Cardiac septum (tissue), 1 donor: ENCODE results near the gene SCAPER. TPM values are rescaled to one million over a fixed set of nuclear protein-coding genes. Genes with fewer than 3 reads are reported as not detected.

Experiments
- DNase-seq: peaks from one replicate; pipeline ENCODE4 v3.0.0-alpha.2; 2020; ENCODE audit warnings: low spot score
- intact Hi-C: fragments of 100-400 bp; cut with DNase I; formaldehyde crosslinking; loops from one replicate; pipeline ENCODE4 v1.14.0; 2022
- total RNA-seq: library from RNA; stranded (reverse); fragmentation: NEBNext Ultra II Directional; extraction: Animal tissue kit (Norgen Biotek cat#: 25700); gene quantifications from one replicate; pipeline ENCODE4 v1.2.1, GENCODE V29; 2021
- donor health status: DM: no; HTN: no; CAD: no.

SCAPER gene
- total RNA-seq, 1 donor from 2014 or later: 31.9 TPM

DNA sequence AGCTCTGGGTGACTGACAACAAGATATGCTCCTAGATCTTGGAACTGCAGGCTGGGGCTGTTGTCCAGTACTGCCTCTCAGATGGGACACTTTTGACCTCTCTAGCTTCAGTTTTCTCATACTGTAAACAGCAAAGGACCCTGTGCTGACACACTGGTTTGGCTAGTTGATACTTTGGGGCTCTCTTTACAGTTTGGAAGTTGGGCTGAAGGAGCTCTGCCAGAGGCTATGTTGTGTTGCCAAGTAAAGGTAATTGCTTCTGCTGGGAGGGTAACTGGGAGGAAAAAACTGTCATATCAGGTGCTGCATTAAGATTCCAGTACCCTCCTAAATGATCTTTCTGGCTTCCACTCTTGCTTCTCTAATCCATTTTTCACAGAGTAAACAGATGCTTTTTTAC is 514.6 kb downstream of the SCAPER start:
- intact Hi-C loops: no loop called here
- no peak for DNase-seq

DNA sequence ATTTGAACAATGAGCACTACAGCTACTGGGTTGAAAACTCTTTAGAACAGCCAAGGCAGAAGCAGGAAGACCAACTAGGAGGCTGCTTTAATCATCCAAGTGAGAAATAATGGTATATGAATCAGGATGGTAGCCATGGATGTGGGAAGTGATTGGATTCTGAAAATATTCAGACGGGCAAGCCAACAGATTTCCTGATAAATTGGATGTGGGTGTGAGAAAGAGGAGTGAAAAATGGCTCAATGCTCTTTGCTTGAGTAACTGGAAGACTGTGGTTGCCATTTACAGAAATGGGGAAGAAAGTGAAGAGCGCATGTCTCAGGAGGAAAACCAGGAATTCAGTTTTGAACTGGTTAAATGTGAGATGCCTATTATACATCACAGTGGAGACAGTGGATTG is 518.2 kb downstream of the SCAPER start:
- DNase-seq: no peak
- intact Hi-C loops: no loop called here

DNA sequence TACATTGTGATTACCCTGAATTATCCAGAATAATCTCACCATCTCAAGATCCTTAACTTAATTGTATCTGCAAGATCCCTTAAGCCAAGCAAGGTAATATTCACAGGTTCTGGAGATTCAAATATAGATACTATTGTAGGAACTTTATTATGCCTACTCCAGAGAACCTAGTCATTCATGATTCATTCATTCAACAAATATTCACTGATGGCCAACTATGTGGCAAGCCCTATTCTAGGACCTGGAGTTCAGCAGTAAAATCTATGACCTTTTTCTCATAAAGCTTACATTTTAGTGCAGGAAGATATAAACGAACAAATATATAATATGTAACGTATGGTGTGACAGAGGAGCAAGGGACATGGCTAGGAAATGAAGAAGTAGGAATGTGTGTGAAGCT is 519.0 kb downstream of the SCAPER start:
- intact Hi-C loops: no loop called here
- no peak for DNase-seq

DNA sequence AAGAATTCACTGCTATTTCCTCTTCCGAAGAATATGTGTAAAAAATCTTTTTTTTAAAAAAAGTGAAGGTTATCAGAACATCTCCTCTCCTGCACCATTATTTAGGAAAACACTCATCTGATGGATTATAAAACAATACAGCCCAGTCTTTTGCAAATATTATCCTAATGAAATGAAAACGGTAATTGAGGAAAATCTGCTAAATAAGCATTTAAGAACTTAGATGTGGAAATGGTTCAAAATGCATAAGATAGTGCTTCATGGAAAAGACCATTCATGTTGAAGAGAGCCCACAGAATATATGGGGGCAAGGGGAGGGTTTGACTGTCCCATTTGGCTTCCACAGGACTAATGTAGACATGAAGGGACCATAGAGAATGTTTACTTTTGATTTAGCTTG is 520.7 kb downstream of the SCAPER start:
- DNase-seq: no peak
- intact Hi-C loops: no loop called here

DNA sequence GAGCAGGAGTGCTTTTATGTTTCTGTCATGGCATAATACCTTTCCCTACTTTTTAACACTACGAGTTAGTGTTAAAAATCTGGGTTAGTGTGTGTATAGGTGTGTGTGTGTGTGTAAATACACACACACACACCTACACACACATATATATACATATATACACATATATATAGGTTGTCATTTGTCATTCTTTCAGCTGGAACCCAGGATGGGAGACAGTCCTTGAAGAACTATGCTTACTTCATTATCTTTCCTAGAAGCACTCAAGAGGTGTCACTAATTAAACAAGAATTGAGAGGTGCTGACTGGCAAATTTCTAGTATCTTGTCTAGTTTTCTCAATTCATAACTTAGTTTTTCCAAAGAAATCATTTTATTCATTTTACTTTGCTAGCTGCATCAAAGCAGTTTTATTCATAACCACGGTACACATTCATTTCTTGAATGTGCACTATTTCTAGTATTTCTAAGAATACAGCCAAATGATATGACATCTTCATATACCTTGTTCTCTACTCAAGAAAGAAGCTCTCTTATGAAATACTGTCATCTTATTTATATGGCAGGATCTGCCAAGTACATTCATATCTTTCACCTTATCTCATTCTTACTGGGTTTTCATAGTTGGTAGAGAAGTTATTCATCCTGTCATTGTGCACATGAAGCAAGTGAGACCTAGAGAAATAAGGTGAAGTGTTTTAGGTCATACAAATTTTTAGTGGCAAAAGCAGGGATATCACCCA is 522.0 kb downstream of the SCAPER start:
- no peak for DNase-seq
- intact Hi-C loops: no loop called here

DNA sequence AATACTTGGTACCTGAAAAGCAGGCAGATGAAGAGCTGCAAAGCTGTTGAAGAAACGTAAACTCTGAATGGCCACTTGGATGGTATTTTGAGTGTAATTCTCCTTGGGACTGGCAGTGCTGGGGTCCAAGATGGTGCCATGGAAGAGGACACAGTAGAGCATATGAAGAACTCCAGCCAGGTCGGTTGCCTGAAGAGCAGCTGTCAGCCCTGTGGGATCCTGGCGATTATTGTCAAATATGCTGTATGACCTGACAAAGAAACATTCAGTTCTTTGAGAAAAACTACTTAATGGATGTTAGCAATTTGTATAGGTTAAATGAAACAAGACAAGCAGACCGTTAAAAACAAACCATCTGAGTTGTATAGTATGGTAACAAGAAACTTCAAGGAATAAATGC is 523.8 kb downstream of the SCAPER start:
- intact Hi-C loops: no loop called here
- DNase-seq: no peak

DNA sequence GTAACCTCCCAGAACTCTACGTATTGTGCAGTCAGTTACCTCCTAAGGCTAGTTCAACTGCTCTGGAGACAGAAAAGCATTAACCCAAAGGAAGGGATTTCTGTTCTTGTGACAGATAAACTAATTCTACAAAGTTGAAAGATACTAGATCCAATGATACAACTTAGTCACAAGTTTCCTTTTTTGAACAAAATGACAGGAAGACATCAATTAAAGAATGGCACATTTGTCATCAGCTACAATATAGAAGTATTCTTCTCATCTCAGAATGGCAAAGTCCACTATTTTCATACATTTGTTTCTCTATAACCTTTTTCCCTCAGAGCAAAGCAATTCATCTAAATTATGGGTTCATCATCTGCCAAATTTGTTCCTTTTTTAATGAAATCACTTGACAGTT is 524.9 kb downstream of the SCAPER start:
- intact Hi-C loops: no loop called here
- DNase-seq: no peak

DNA sequence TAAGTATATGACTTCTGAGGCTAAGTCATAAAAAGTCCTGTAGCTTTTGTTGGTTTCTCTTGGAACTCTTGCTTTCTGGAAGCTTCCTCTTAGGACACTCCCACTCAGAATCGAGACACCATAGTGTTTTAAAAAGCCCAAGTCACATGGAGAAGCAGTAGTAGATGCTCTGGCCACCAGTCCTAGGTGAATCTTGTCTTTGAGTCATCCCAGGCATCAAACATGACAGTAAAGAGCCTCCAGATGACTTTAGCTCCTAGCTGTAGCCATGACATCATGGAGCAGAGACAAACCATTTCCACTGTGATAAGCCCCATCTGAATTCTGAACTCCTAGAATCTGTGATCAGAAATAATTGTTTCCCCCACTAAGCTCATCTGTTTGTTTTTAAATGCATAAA is 526.4 kb downstream of the SCAPER start:
- DNase-seq: no peak
- intact Hi-C loops: no loop called here

DNA sequence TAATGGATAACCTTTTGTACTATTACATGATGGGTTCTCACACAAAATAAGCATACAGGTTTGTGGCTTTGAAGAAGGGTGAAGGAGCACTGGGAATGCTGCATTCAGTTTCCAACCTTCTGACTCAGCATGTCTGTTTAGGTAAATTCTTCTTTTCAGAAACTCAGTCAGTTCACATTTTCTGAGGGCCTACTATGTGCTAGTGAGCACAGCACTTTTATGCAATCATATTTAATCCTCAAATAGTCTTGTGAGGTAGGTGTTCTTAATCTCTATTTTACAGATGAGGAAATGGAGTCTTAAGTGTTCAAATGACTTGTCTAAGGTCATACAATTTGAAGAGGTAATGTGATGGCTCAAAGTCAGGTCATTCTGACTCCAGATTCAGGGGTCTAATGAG is 527.4 kb downstream of the SCAPER start:
- DNase-seq: no peak
- intact Hi-C loops: no loop called here

DNA sequence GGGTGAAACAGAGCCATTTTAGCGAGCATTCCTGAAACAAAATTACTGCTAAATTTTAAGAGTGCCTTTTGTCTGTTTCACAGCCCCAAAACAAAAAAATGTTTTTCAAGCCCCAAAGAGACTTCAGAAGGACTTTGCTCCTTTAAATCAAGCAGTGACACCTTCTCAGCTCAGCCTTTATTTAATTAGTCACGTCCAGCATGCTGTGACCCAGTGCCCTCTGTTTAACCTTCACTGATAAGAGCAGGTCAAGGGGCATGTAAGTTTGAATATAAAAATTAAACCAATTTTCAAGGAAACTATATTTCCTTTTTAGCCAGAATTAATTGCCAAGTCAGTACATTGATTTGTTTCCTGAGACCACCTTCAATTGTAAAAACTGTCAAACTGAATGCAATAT is 527.9 kb downstream of the SCAPER start:
- intact Hi-C loops: no loop called here

DNA sequence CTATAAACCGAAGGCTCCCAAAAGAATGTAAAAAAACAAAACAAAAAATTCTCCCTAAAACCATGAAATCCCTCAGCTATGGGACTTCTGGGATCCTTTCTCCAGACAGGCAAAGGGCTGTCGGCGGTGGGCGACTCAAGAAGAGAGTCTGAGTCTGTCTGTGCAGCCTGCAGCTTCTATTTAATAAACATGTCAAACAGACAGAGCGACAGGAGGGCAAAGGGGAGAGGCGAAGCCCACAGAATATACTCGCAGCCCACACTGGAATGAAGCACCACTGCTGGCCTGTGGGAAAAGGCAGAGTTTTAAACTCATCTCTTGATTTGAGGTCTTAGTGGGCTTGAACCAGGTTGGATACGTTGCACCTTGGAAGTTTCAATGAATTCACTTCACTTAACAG is 528.3 kb downstream of the SCAPER start:
- intact Hi-C loops: no loop called here
- no peak for DNase-seq

More for the DNA sequence above, 527.9 kb downstream of the SCAPER start:
- DNase-seq: no peak

DNA sequence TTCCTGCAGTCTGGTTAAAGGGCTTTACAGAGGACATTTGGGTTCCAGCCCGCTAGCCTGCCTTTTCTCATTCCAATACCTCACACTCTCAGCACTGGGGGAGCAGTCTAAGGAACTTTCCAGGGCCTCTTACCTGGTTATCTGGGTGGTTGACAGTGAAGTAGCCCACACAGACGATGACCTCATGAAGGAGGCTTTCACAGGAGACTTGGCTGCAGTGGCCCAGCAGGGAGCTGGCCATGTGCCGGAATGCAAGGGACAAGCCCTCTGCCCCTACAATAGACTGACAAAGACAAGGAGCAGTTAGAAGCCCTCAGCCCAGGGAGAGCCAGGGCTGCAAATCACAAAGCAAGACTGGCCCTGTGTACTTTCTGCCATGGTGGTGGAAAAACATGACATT is 529.1 kb downstream of the SCAPER start:
- DNase-seq: no peak
- intact Hi-C loops: no loop called here

DNA sequence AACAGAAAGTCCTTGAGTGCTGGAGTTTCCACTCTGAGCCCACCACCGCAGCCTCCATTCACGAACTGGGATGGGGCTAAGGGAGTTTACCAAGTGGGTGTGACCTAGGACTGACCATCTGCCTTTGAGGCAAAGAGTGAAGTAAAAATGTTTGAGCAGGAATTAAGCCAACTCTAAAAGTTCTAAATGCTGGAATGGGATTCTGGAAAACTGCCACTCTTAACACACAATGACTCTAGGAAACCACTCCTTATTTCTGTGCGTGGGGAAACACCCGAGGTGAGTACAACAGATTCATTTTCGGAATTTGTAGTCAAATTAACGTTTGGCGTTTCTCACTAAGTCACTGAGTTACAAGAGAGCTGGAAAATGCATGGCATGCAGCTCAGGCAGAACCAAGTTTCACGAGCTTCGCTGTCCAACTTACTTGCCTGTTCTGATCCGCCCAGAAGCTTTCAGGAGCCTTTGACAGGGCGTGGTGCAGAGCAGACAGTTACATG is 537.0 kb downstream of the SCAPER start:
- no peak for DNase-seq
- intact Hi-C loops: no loop called here

DNA sequence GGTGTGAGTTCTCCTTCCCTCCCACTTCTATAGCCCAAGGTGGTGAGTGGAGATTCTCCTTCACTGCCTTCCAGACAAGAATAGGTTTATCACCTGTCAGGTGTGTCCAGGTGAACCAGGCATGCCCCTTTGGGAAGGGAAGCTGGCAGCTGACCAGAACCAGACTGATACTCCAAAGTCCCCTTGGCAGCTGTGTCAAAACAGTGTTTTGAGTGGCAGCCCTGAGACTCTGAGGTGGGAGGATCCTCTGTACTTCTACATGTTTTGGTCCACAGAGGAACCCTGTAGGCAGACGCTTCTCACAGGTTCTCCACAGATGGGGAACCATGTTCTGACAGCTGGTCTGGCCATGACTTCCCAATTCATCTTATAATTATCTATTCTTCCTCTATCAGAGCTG is 538.4 kb downstream of the SCAPER start:
- intact Hi-C loops: no loop called here
- no peak for DNase-seq

DNA sequence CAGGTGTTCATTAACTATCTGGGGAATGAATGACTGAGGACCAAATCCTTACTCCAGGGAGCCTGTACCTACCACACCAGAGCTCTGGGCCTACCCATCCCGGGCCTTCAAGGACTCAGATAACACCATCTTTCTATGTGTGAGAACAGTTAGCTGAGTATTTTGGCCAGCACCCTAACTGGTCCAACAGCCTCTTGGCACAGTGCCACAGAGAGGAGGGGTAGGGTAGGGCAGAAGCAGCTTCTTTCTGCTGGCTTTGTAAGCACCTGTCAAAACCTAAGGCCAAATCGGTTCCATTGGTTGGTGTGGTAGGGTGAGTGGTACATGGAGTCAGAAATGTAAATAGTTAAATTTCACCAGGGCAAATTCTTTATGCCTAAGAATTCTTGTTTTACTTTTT is 541.9 kb downstream of the SCAPER start:
- DNase-seq: no peak
- intact Hi-C loops: no loop called here

DNA sequence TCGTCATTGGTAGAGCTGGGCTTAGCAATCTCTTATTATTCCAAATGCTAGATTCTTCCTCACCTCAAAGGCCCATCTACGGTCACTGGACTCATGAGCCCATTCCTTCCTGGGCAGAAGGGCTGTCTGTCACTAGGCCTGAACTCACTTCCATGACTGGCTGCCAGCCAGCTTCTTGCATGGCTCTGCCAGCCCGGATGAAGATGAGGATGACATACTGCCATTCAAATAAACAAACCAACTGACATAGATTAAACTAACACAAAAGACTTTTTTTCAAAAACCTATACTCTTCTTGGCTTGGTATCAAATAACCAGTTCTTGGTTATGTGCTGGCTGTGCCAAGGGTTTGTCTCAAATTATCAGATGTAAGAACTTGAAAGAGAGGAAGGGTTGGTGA is 544.7 kb downstream of the SCAPER start:
- intact Hi-C loops: no loop called here
- DNase-seq: no peak

DNA sequence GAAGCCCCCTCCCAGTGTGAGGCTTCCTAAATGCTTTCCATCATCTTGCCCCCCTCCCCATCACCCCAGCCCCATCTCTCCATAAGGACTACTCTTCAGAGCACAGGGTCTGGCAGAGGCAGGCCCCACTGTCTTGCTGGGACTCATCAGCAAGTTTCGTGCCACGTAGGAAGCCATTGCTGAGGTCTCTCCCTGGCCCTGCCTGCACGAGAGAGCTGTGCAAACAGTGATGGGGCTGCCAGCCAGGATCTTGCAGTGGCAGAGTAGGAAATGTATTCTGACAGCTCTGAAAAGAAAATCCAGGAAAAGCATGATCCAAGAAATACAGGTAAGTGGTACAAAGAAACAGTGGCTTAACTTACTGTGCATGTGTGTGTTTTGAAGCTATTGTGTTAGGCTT is 546.0 kb downstream of the SCAPER start:
- no peak for DNase-seq
- intact Hi-C loops: no loop called here

DNA sequence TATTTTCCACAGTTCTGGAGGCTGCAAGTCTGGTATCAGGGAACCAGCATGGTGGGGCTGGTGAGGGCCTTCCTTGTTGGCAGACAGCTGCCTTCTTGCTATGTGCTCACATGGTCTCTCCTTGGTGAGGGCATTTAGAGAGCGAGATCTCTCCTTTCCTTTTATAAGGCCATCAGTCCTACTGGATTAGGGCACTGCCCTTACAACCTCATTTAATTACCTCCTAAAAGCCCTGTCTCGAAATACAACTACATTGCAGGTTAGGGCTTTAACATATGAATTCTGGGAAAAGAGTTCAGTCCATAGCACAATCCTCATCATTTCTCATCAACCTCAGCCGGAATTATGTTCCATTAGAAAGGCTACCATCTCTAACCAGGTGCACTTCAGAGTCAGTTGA is 546.7 kb downstream of the SCAPER start:
- DNase-seq: no peak
- intact Hi-C loops: no loop called here

DNA sequence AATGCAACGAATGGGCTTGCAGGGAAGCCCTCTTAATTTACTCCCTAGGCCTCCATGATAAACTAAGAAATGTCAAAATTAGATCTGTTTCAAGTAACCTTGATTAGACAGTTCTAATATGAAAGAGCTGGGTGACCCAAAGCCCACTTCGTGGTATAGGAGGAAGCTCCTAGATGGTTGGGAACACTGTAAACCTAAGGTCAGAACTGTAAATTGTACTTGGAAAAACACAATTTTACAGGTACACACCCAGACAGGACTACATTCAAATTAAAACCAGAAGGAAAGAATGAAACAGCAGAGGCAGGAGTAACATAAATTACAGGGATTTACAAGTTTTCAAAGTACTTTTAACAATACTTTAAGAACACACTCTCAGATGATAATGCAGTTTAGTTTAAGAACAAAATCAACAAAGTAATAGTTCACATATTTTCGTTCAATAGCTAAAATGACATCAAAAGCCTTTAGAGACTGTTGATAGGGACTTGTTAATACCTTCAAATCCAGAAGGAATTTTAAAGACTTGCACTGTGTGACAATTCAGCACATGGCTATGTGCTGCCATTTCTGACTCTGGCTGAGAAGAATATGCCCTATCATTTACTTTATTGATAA is 550.2 kb downstream of the SCAPER start:
- DNase-seq: no peak
- intact Hi-C loops: no loop called here

DNA sequence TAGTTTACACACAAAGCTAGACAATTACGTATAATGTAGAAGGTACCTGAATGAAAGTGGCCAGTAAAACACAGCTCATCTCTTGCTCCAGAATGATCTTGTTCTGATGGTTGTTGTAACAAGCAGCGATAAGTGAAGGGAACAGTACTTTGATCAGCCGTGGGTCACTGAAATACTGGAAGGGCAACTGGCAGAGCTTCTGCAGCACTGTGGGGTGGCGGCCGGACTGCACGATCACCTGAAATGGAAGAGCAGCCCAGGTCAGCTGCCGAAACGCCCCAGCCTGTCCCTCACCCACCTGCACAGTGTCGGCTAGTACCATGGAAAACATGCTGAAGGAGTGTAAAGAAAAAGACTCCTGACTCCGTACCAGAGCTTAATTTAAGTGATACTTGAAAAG is 551.2 kb downstream of the SCAPER start:
- no peak for DNase-seq
- intact Hi-C loops: no loop called here

DNA sequence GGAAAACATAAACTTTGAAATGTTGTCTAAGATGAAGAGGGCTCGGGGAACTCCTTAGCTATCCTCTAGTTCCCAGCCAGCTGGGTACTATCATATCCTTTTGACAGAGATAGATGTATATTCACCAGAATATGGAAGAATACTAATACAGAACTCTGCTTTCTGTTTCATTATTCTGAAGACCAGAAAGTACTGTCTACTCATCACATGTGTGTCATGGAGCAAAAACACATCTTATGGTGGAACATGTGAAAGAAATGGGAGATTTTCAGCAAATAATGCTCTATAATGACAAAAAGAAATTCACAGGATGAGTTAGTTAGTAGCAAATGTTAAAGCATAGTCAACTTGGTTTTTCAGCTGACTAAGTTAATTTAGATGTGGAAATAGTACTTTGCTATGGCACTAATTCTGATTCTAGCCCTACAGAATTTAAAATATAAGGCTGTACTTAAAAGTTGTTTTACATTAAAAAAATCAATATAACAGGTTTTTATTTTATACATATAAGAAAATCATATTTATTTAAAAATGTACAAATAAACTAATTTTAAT is 552.0 kb downstream of the SCAPER start:
- DNase-seq: no peak
- intact Hi-C loops: no loop called here
